Caco-2 (cell line): ENCODE measurements around the gene MEIOB. TPM values are rescaled to one million over a fixed set of nuclear protein-coding genes. Genes with fewer than 3 reads are reported as not detected.

Experiments used
- BruUV-seq: library from RNA; stranded (reverse); fragments of 400-500 nt; replicated peaks from 2 replicates; lab custom pipeline; 2021; lab: Mats Ljungman, UMichigan
- CTCF ChIA-PET: fragments of 300-600 bp; sonication (Branson Sonifier 250); formaldehyde crosslinking; loops from one replicate; lab custom pipeline; 2022; ENCODE audit warnings: antibody characterized with exemption; lab: Charles Lee
- POLR2A ChIA-PET: fragments of 300-600 bp; sonication (Branson Sonifier 250); formaldehyde crosslinking; loops from one replicate; lab custom pipeline; 2022; ENCODE audit warnings: antibody characterized with exemption; lab: Charles Lee
- DNase-seq, 2 experiments: peaks; one replicate each; pipeline versions ENCODE4 v3.0.0 to v3.0.0-alpha.2; 2020 to 2022
- H3K27me3 ChIP-seq: replicated peaks from 2 replicates; pipeline ENCODE4 v1.6.0; 2011; ENCODE audit warnings: low read length; ENCODE audit not compliant: control insufficient read depth, insufficient read depth
- H3K36me3 ChIP-seq: 2 replicates; pipeline ENCODE4 v1.5.1; 2011; ENCODE audit warnings: low read length; ENCODE audit not compliant: control insufficient read depth, insufficient read depth
- H3K4me1 ChIP-seq: fragments of 250-450 bp; sonication (Bioruptor Pico); 2 replicates; pipeline ENCODE4 v1.5.1; 2020; ENCODE audit warnings: mild to moderate bottlenecking
- H3K4me3 ChIP-seq: 2 replicates; pipeline ENCODE4 v1.5.1; 2011; ENCODE audit warnings: low read depth, mild to moderate bottlenecking, control low read depth, low read length
- H3K9me3 ChIP-seq: fragments of 250-450 bp; sonication (Bioruptor Pico); 2 replicates; pipeline ENCODE4 v1.5.1; 2020; ENCODE audit warnings: mild to moderate bottlenecking, moderate library complexity
- H3K27ac Mint-ChIP-seq: one replicate; pipeline ENCODE4 v1.8.0; 2022; ENCODE audit warnings: mixed read lengths; ENCODE audit not compliant: unreplicated experiment
- H3K27me3 Mint-ChIP-seq: one replicate; pipeline ENCODE4 v1.8.0; 2022; ENCODE audit warnings: mixed read lengths; ENCODE audit not compliant: insufficient read depth, unreplicated experiment
- H3K36me3 Mint-ChIP-seq: one replicate; pipeline ENCODE4 v1.8.0; 2022; ENCODE audit warnings: mild to moderate bottlenecking, mixed read lengths; ENCODE audit not compliant: insufficient read depth, unreplicated experiment
- H3K4me1 Mint-ChIP-seq: one replicate; pipeline ENCODE4 v1.8.0; 2022; ENCODE audit warnings: low read depth, mixed read lengths; ENCODE audit not compliant: unreplicated experiment
- H3K4me3 Mint-ChIP-seq: one replicate; pipeline ENCODE4 v1.8.0; 2022; ENCODE audit warnings: mild to moderate bottlenecking, moderate library complexity, mixed read lengths; ENCODE audit not compliant: unreplicated experiment
- H3K9me3 Mint-ChIP-seq: one replicate; pipeline ENCODE4 v1.8.0; 2022; ENCODE audit warnings: mixed read lengths; ENCODE audit not compliant: unreplicated experiment
- intact Hi-C: fragments of 100-400 bp; cut with micrococcal nuclease; formaldehyde crosslinking; loops from one replicate; pipeline ENCODE4 v1.10.0; 2022; ENCODE audit not compliant: unreplicated experiment
- total RNA-seq: library from RNA; stranded (reverse); gene quantifications from 2 replicates; pipeline ENCODE4 v1.2.3, GENCODE V29; 2022
- TF ChIP-seq, protein P1 (sequence below), 2 experiments: fragments of 200-600 bp in 1 of 2; IDR thresholded peaks; 1 replicate in 1 of 2; 2 replicates in 1 of 2; pipeline versions ENCODE4 v1.5.1 to v1.8.0; 2011 to 2022; ENCODE audit warnings: antibody characterized with exemption in 1 of 2, control low read depth in 1 of 2, inconsistent platforms in 1 of 2, low read depth in 1 of 2, low read length in 1 of 2, mild to moderate bottlenecking in 1 of 2, moderate library complexity in 1 of 2; ENCODE audit not compliant: insufficient read depth in 1 of 2, severe bottlenecking in 1 of 2, unreplicated experiment in 1 of 2

MEIOB gene
- total RNA-seq, 1 experiment from 2014 or later, result not detected

DNA sequence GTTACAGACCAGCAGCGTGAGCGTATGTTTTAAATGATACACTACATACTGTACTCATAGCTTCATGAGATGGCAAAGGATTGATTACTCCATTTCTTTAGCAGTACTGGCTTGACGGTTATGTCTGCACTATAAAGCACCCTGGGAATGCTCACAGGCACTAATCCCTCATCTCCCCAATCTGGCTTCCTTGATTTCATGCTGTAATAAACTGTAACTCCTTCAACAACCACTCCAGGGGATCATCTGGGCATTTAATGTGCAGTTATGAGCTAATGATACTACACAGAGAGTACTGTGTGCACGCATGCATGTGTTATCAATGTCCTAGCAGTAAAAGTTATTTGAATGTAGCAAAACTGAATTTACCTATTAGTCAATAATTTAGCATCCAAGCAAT is 20.2 kb downstream of the MEIOB start:
- no peaks in the 10 kb centered on the region for H3K27me3 ChIP-seq
- TF ChIP-seq, protein P1, sequence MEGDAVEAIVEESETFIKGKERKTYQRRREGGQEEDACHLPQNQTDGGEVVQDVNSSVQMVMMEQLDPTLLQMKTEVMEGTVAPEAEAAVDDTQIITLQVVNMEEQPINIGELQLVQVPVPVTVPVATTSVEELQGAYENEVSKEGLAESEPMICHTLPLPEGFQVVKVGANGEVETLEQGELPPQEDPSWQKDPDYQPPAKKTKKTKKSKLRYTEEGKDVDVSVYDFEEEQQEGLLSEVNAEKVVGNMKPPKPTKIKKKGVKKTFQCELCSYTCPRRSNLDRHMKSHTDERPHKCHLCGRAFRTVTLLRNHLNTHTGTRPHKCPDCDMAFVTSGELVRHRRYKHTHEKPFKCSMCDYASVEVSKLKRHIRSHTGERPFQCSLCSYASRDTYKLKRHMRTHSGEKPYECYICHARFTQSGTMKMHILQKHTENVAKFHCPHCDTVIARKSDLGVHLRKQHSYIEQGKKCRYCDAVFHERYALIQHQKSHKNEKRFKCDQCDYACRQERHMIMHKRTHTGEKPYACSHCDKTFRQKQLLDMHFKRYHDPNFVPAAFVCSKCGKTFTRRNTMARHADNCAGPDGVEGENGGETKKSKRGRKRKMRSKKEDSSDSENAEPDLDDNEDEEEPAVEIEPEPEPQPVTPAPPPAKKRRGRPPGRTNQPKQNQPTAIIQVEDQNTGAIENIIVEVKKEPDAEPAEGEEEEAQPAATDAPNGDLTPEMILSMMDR (IDR thresholded peaks at IDR 0.05; ENCODE audit: insufficient read depth in 1 of 2, low read depth in 1 of 2, low read length in 1 of 2, severe bottlenecking in 1 of 2, unreplicated experiment in 1 of 2), result no peak
- H3K27ac Mint-ChIP-seq, result no peak overlapping the region
- H3K27me3 Mint-ChIP-seq, result peaks cover 14% of the 10 kb centered on the region
- ChIA-PET CTCF (no interaction called here), POLR2A (no interaction called here)
- H3K4me3 Mint-ChIP-seq, result no peak overlapping the region
- intact Hi-C loops, result no loop called here
- H3K36me3 ChIP-seq, result no peaks in the 10 kb centered on the region
- no peaks in the 10 kb centered on the region for H3K9me3 Mint-ChIP-seq
- H3K4me3 ChIP-seq, result no peak overlapping the region
- no peak for DNase-seq
- H3K4me1 Mint-ChIP-seq, result no peaks in the 10 kb centered on the region
- H3K36me3 Mint-ChIP-seq, result no peaks in the 10 kb centered on the region
- H3K9me3 ChIP-seq, result no peaks in the 10 kb centered on the region
- no peaks in the 10 kb centered on the region for H3K4me1 ChIP-seq
- no TSS peak for BruUV-seq

DNA sequence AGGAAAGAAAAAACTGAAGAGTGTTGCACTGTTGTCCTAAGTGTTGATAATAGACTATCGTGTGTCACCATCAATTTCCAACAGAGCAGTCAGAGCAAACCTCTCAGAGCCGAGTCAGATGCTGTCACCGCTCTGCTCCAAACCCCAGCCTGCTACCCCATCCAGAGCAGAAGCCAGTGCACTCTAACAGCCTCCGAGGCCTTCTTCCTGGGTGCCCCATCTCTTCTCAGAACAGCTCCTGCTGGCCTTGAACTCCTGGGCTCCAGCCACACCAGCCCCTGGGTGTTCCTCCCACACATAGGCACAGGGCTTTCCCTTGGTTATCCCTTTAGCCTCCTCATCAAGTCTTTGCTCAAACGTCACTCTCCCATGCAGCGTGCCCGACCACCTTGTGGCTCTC is 21.0 kb downstream of the MEIOB start:
- no peaks in the 10 kb centered on the region for H3K36me3 Mint-ChIP-seq
- no peak overlapping the region for H3K27ac Mint-ChIP-seq
- Histone ChIP-seq H3K36me3 (no peaks in the 10 kb centered on the region), H3K27me3 (no peaks in the 10 kb centered on the region), H3K9me3 (no peaks in the 10 kb centered on the region), H3K4me1 (no peaks in the 10 kb centered on the region), H3K4me3 (no peak overlapping the region)
- intact Hi-C loops, result no loop called here
- DNase-seq, result no peak
- peaks cover 17% of the 10 kb centered on the region for H3K27me3 Mint-ChIP-seq
- H3K9me3 Mint-ChIP-seq, result no peaks in the 10 kb centered on the region
- ChIA-PET CTCF (no interaction called here), POLR2A (no interaction called here)
- no peak overlapping the region for H3K4me3 Mint-ChIP-seq
- TF ChIP-seq, protein P1 (IDR thresholded peaks at IDR 0.05; ENCODE audit: insufficient read depth in 1 of 2, low read depth in 1 of 2, low read length in 1 of 2, severe bottlenecking in 1 of 2, unreplicated experiment in 1 of 2), result no peak
- BruUV-seq, result no TSS peak
- H3K4me1 Mint-ChIP-seq, result no peaks in the 10 kb centered on the region

DNA sequence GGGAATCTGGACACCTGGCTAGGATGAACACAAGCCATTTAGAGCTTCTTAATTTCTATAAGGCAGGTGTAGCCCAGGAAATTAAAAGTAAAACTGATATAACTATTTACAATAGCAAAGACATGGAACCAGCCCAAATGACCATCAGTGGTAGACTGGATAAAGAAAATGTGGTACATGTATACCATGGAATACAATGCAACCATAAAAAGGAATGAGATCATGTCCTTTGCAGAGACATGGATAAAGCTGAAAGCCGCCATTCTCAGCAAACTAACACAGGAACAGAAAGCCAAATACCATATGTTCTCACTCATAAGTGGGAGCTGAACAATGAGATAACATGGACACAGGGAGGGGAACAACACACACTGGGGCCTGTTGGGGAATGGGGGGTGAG is 25.5 kb downstream of the MEIOB start:
- no peak overlapping the region for H3K4me3 ChIP-seq
- H3K4me1 ChIP-seq, result no peaks in the 10 kb centered on the region
- Mint-ChIP-seq H3K27ac (no peak overlapping the region), H3K36me3 (no peaks in the 10 kb centered on the region), H3K4me3 (no peak overlapping the region), H3K9me3 (no peaks in the 10 kb centered on the region), H3K4me1 (no peaks in the 10 kb centered on the region), H3K27me3 (peaks cover 7% of the 10 kb centered on the region)
- H3K27me3 ChIP-seq, result no peaks in the 10 kb centered on the region
- POLR2A ChIA-PET, result no interaction called here
- CTCF ChIA-PET, result no interaction called here
- H3K9me3 ChIP-seq, result no peaks in the 10 kb centered on the region
- TF ChIP-seq, protein P1 (IDR thresholded peaks at IDR 0.05; ENCODE audit: insufficient read depth in 1 of 2, low read depth in 1 of 2, low read length in 1 of 2, severe bottlenecking in 1 of 2, unreplicated experiment in 1 of 2), result no peak
- no peaks in the 10 kb centered on the region for H3K36me3 ChIP-seq
- BruUV-seq, result no TSS peak
- intact Hi-C loops, result no loop called here
- DNase-seq, result no peak
